MM.1S (cell line): Measurements from ENCODE around the gene SLC7A1.

Source experiments
- EZH2 ChIP-seq: fragments of 300-600 bp; sonication (generic); optimal IDR thresholded peaks from 2 replicates; pipeline ENCODE3; 2017; ENCODE audit warnings: low read depth, mild to moderate bottlenecking, antibody characterized with exemption, low read length, mixed read lengths
- EZH2phosphoT487 ChIP-seq: fragments of 300-600 bp; sonication (generic); IDR thresholded peaks from 2 replicates; pipeline ENCODE4 v1.6.1; 2018; ENCODE audit warnings: antibody characterized with exemption, low read length
- TF ChIP-seq, protein P1 (sequence below): fragments of 300-600 bp; sonication (generic); IDR thresholded peaks from 2 replicates; pipeline ENCODE4 v1.5.1; 2016; ENCODE audit warnings: antibody characterized with exemption, low read length, mixed read lengths

DNA sequence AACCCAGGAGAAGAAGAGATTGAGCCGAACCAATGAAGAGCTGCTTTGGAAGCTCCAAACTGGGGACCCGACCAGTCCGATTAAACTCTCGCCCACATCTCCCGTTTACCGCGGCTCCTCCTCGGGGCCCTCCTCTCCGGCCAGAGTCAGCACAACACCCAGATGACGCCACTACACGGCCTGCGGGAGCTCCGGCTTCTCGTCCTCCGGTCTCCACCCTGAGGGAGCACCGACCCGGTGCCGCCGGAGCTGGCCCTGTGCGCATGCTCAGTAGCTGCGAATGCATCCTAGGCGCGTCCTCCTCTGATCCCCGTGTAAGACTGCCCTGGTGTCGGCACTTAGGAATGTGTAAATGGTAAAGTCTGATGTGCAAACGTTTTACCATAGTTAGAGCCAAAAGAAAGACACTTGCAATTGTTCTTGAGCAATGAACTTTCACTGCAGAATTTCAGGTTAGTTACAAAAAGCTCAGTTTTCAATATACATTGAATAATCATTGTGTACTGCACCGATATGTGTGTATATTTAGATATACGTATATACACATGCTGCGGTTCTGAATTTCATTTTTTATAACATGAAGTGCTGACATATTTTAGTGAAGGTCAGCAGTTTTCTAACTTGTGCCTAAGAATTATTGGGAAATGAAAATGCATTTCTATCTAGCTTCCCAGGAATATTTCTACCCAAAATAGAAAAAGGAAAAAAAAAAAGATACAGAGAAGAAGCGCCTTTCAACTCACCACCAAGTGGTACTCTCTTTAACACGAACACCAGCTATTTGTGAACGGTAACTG lies 92.2 kb downstream of the SLC7A1 start:
- TF ChIP-seq, protein P1, sequence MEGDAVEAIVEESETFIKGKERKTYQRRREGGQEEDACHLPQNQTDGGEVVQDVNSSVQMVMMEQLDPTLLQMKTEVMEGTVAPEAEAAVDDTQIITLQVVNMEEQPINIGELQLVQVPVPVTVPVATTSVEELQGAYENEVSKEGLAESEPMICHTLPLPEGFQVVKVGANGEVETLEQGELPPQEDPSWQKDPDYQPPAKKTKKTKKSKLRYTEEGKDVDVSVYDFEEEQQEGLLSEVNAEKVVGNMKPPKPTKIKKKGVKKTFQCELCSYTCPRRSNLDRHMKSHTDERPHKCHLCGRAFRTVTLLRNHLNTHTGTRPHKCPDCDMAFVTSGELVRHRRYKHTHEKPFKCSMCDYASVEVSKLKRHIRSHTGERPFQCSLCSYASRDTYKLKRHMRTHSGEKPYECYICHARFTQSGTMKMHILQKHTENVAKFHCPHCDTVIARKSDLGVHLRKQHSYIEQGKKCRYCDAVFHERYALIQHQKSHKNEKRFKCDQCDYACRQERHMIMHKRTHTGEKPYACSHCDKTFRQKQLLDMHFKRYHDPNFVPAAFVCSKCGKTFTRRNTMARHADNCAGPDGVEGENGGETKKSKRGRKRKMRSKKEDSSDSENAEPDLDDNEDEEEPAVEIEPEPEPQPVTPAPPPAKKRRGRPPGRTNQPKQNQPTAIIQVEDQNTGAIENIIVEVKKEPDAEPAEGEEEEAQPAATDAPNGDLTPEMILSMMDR: no peak
- no peak for TF ChIP-seq EZH2phosphoT487
- TF ChIP-seq EZH2: no peak
